ENCODE results near the gene GADD45A. TPM values are rescaled to one million over a fixed set of nuclear protein-coding genes. Genes with fewer than 3 reads are reported as not detected.
"Not testable (repeated sequence)": the region's sequence is repeated elsewhere in the genome, so short reads cannot be mapped to it uniquely, and the experiment has no call there.

The GADD45A gene
- total and polyA plus RNA-seq, 8 donors = 25.3 to 37.1 (median 30.0) TPM

DNA sequence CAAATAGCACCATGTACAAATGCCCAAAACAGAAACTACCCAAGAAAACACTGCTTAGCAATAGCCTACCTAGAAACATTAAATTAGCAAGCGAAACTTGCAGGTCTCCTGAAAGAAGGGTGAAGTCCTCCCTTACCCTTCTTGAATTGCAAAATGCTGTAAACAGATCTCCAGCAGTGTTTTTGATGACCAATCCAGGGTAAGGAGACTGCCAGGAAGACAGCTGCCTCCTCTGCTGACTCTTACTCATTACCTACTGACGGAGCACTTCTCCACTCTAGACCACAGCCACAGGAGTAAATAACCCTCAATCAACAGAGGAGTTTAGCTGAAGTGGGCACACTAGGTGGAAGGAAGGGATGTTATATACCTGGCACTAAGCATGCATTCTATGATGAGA lies 32.2 kb upstream of the GADD45A start:
- no peak for TF ChIP-seq CTCF (IDR thresholded peaks at IDR 0.05)
- Histone ChIP-seq H3K27me3 (no peaks in the 10 kb centered on the region), H3K4me1 (no peaks in the 10 kb centered on the region), H3K4me3 (no peak overlapping the region), H3K9me3 (no peaks in the 10 kb centered on the region), H3K36me3 (no peaks in the 10 kb centered on the region), H3K27ac (no peak overlapping the region)
- ATAC-seq = peak; percentile 75
- intact Hi-C loops (cut with DNase I) = no loop called here
- no peak for DNase-seq

DNA sequence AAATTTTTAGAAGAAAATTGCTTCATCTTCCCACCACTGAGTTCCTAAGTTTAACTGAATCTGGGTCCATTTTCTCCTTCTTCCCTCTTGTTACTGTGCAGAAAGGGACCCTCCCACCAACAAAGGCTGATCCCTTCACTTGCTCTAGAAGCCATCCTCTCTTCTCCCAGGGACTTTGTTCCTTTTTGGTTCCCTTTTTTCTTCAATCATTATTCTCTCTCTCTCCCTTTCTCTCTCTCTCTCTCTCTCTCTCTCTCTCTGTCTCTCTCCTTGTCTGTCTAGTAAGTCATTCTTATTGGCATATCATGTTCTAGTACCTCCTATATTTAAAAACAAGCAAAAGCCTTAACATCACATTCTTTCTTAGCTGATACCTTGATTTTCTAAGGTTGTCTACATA lies 31.7 kb upstream of the GADD45A start:
- Histone ChIP-seq H3K4me3 (no peak overlapping the region), H3K27me3 (no peaks in the 10 kb centered on the region), H3K4me1 (no peaks in the 10 kb centered on the region), H3K36me3 (no peaks in the 10 kb centered on the region), H3K9me3 (no peaks in the 10 kb centered on the region), H3K27ac (no peak overlapping the region)
- intact Hi-C loops (cut with DNase I) = no loop called here
- ATAC-seq (no peak), DNase-seq (no peak)
- TF ChIP-seq CTCF (IDR thresholded peaks at IDR 0.05) = no peak

GRCh38 chr1:67655581-67655980 lies 29.4 kb upstream of the GADD45A start:
- no peak overlapping the region for H3K27ac ChIP-seq
- no peak for TF ChIP-seq CTCF (IDR thresholded peaks at IDR 0.05)
- no peaks in the 10 kb centered on the region for H3K36me3 ChIP-seq
- DNase-seq (no peak), ATAC-seq (no peak)
- no peaks in the 10 kb centered on the region for H3K4me1 ChIP-seq
- H3K9me3 ChIP-seq = no peaks in the 10 kb centered on the region
- no peaks in the 10 kb centered on the region for H3K27me3 ChIP-seq
- H3K4me3 ChIP-seq = no peak overlapping the region
- intact Hi-C loops (cut with DNase I) = no loop called here

GRCh38 chr1:67657152-67657551 lies 27.8 kb upstream of the GADD45A start:
- intact Hi-C loops (cut with DNase I); H3K4me3 ChIP-seq; H3K9me3 ChIP-seq; H3K4me1 ChIP-seq; DNase-seq; H3K27me3 ChIP-seq; H3K27ac ChIP-seq; H3K36me3 ChIP-seq; ATAC-seq: not testable (repeated sequence)

- no peak overlapping the region for H3K4me3 ChIP-seq
- ATAC-seq = no peak
- no peak overlapping the region for H3K27ac ChIP-seq
- peaks cover 0 to 4% of the 10 kb centered on the region in 2 donors for H3K4me1 ChIP-seq
- no peak for TF ChIP-seq CTCF (IDR thresholded peaks at IDR 0.05)
- H3K36me3 ChIP-seq = no peaks in the 10 kb centered on the region
- intact Hi-C loops (cut with DNase I) = no loop called here
- H3K27me3 ChIP-seq = no peaks in the 10 kb centered on the region
- DNase-seq = no peak
- no peaks in the 10 kb centered on the region for H3K9me3 ChIP-seq
These were observed 25.8 kb upstream of the GADD45A start for GRCh38 chr1:67659229-67659628.

DNA sequence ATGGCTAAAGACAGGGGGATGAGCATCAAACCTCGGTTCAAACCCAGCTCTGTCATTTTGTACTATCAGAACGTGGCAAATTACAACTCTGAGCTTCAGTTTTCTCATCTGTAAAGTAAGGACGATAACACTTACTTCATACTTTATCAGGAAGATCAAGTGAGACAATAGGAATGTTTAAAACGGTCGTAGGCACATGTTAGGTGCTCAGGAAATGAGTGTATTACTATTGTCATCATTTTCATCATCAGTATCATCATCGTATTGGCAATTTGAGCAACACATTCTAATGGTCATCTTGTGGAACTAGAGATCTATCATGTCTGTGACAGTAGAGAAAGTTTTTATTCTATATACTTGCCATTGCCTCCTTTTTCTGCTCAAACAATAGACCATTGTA lies 22.1 kb upstream of the GADD45A start:
- no peaks in the 10 kb centered on the region for H3K36me3 ChIP-seq
- no peak for TF ChIP-seq CTCF (IDR thresholded peaks at IDR 0.05)
- no peak overlapping the region for H3K27ac ChIP-seq
- no peak for DNase-seq
- ATAC-seq = no peak
- intact Hi-C loops (cut with DNase I) = no loop called here
- H3K4me3 ChIP-seq = no peak overlapping the region
- no peaks in the 10 kb centered on the region for H3K27me3 ChIP-seq
- H3K4me1 ChIP-seq = peaks cover 0 to 4% of the 10 kb centered on the region in 2 donors
- no peaks in the 10 kb centered on the region for H3K9me3 ChIP-seq
